Heart left ventricle (tissue), 16 donors: ENCODE measurements around the gene GNAI2. TPM values are rescaled to one million over a fixed set of nuclear protein-coding genes. Genes with fewer than 3 reads are reported as not detected.
"Not testable (repeated sequence)": the region's sequence is repeated elsewhere in the genome, so short reads cannot be mapped to it uniquely, and the experiment has no call there.

Experiments
- ATAC-seq, 4 donors: fragments of 200-7000 bp; cut with Tn5 transposase; one replicate each; pipeline ENCODE4 v1.9.1; 2020 to 2022; ENCODE audit warnings: moderate library complexity in 4 of 4, mild to moderate bottlenecking in 3 of 4, moderate number of reproducible peaks in 1 of 4
- DNase-seq, 5 donors: peaks; one replicate each; pipeline ENCODE4 v3.0.0-alpha.2; 2020
- H3K27ac ChIP-seq, 12 donors: fragments of 200-600 bp; sonication (generic) in 4 of 12; one replicate each; pipeline versions ENCODE4 v1.5.0 to v1.8.0; 2016 to 2022; ENCODE audit warnings: mild to moderate bottlenecking in 2 of 12
- H3K27me3 ChIP-seq, 9 donors: fragments of 200-600 bp; sonication (generic) in 2 of 9; one replicate each; pipeline versions ENCODE4 v1.5.1 to v1.8.0; 2016 to 2022; ENCODE audit warnings: mild to moderate bottlenecking in 3 of 9
- H3K36me3 ChIP-seq, 9 donors: fragments of 200-600 bp; sonication (generic) in 2 of 9; one replicate each; pipeline versions ENCODE4 v1.5.0 to v1.8.0; 2018 to 2022; ENCODE audit warnings: mild to moderate bottlenecking in 2 of 9
- H3K4me1 ChIP-seq, 12 donors: fragments of 200-600 bp; sonication (generic) in 4 of 12; one replicate each; pipeline versions ENCODE4 v1.5.0 to v1.8.0; 2016 to 2022; ENCODE audit warnings: mild to moderate bottlenecking in 3 of 12
- H3K4me3 ChIP-seq, 12 donors: fragments of 200-600 bp; sonication (generic) in 4 of 12; one replicate each; pipeline versions ENCODE4 v1.5.0 to v1.8.0; 2017 to 2022; ENCODE audit warnings: mild to moderate bottlenecking in 9 of 12, moderate library complexity in 4 of 12
- H3K9me3 ChIP-seq, 12 donors: fragments of 200-600 bp; sonication (generic) in 4 of 12; one replicate each; pipeline versions ENCODE4 v1.5.0 to v1.8.0; 2016 to 2022; ENCODE audit warnings: mild to moderate bottlenecking in 1 of 12
- CTCF ChIP-seq, 12 donors: fragments of 200-600 bp; sonication (generic) in 4 of 12; IDR thresholded peaks; one replicate each; pipeline versions ENCODE4 v1.5.0 to v1.8.0; 2018 to 2022; ENCODE audit warnings: antibody characterized with exemption in 12 of 12, mild to moderate bottlenecking in 5 of 12
- POLR2A ChIP-seq, 2 donors: fragments of 450-650 bp; IDR thresholded peaks; one replicate each; pipeline ENCODE4 v1.6.1; 2017; ENCODE audit warnings: antibody characterized with exemption in 2 of 2, mild to moderate bottlenecking in 2 of 2, moderate library complexity in 2 of 2
- WGBS, 4 donors: extraction: QIAGEN DNeasy Blood & Tissue Kit in 2 of 4; methylation state at CpG; one replicate each; pipeline versions ENCODE4 v1.1.5 to v1.1.7; 2013 to 2018; 5-methylcytosine and 5-hydroxymethylcytosine counted together
- intact Hi-C, 10 donors: fragments of 100-400 bp; cut with DNase I; formaldehyde crosslinking; loops; one replicate each; pipeline versions ENCODE4 v1.11.1 to v1.14.2; 2022
- polyA plus RNA-seq, 2 donors: library from polyadenylated mRNA; stranded (reverse); fragments of 200-250 nt; gene quantifications; one replicate each; pipeline ENCODE4 v1.2.3, GENCODE V29; 2013
- total RNA-seq, 9 donors: library from RNA; depleted of rRNA in 2 of 9; stranded (reverse); fragments of >200 nt in 2 of 9; fragmentation: NEBNext Ultra II Directional in 3 of 9; extraction: Animal tissue kit (Norgen Biotek cat#: 25700) in 3 of 9; gene quantifications; one replicate each; pipeline versions ENCODE4 v1.1.0 to v1.2.4, GENCODE V29; 2016 to 2023
- donor health status: ischemic (EF 13 %, LVEDD 7.1; RV severe dilation, severe dysfunction).
- donor health status: healthy with polysubstance abuse.
- donor health status: DM: no; HTN: yes; CAD: no.
- donor health status: DM: no; HTN: no; CAD: no.
- donor health status: ischemic (EF 25% LVEDD 6.9; RV normal size, moderate dysfunction).
- donor health status: ischemic (EF 25% LVEDD 5.7; RV mildly dilated, moderate dysfunction).
- donor health status: healthy.
- donor health status: DM: yes; HTN: yes; CAD: no.
- donor health status: ischemic (EF 35%, LVEDD 5.7; RV mildly dilated, moderate dysfunction).
- donor health status: nonischemic (EF 11% LVEDD 7.7; RV severe dilation, severe dysfunction).
- donor health status: DM: yes; HTN: yes; CAD: no.
- donor health status: PGD.
- donor health status: ischemic (EF 29% LVEDD 5.4; RV normal size, mild dysfunction).
- donor health status: nonischemic (EF 23%, LVEDD 6.1; RV moderate dilation, normal function).

The GNAI2 gene
- total and polyA plus RNA-seq, 11 donors = 93.2 to 365 (median 140) TPM

DNA sequence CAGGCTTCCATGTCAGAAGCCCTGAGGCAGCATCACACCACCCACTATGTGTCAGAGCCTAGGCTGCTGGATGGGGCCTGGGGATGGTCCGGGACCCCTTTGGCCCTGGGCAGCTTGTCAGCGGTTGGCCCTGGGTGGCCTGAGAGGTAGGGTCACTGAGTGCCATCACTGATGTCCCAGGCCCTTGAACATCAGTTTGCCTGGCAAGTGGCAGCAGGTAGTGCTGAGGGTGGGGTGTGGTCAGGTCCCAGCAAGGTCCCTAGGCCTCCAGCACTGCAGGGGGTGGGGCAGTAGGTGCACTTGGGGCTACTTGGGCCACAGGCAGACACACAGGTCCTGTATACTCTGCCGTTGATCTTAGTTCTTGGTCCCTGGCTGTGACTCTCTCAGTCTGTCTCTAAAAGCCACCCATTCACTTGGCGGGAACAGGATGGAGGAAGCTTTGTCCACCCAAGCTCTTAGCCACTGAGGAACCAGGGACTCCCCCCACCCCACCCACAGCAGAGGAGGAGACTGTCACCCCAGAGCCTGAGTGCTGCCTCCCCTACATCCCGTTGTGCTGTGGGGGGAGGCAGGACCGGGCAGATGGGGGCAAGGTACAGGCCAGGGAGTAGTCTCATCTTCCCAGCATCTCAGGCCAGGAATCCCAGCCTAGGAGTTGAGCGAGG is 5.8 kb downstream of the GNAI2 start:
- Histone ChIP-seq H3K27ac (peak overlapping the region; percentile 85 to 99 (median 94)), H3K4me1 (peaks cover 27 to 100% (median 88%) of the 10 kb centered on the region in 12 donors), H3K27me3 (no peaks in the 10 kb centered on the region), H3K4me3 (peak overlapping the region in 6 of 12 donors; percentile 17 to 39 (median 24)), H3K36me3 (peaks cover 0 to 45% (median 4%) of the 10 kb centered on the region in 9 donors), H3K9me3 (no peaks in the 10 kb centered on the region)
- 37 to 61% (median 51%) methylated on average over 3 to 7 of the region's 7 CpGs for WGBS, 4 donors
- intact Hi-C loops = loop anchor here in 1 of 10 donors (2.0 kb wide), 1 partner anchor 15 kb away; no protein-coding TSS in a partner anchor
- TF ChIP-seq POLR2A (IDR thresholded peaks at IDR 0.05) (no peak), CTCF (IDR thresholded peaks at IDR 0.05) (no peak)
- no peak for ATAC-seq
- DNase-seq = peak in 1 of 5 donors; percentile 32

GRCh38 chr3:50242381-50242770 is 6.4 kb downstream of the GNAI2 start:
- Histone ChIP-seq H3K27ac (peak overlapping the region; percentile 85 to 99 (median 94)), H3K27me3 (no peaks in the 10 kb centered on the region), H3K4me3 (peak overlapping the region in 6 of 12 donors; percentile 17 to 39 (median 24)), H3K9me3 (no peaks in the 10 kb centered on the region), H3K4me1 (peaks cover 32 to 100% (median 91%) of the 10 kb centered on the region in 12 donors), H3K36me3 (peaks cover 0 to 50% (median 5%) of the 10 kb centered on the region in 9 donors)
- 41 to 71% (median 58%) methylated on average over 1 to 3 of the region's 3 CpGs for WGBS, 4 donors
- intact Hi-C loops = loop anchor here in 1 of 10 donors (2.0 kb wide), 1 partner anchor 14 kb away; no protein-coding TSS in a partner anchor
- DNase-seq (no peak), ATAC-seq (no peak)
- TF ChIP-seq CTCF (IDR thresholded peaks at IDR 0.05) (no peak), POLR2A (IDR thresholded peaks at IDR 0.05) (no peak)

DNA sequence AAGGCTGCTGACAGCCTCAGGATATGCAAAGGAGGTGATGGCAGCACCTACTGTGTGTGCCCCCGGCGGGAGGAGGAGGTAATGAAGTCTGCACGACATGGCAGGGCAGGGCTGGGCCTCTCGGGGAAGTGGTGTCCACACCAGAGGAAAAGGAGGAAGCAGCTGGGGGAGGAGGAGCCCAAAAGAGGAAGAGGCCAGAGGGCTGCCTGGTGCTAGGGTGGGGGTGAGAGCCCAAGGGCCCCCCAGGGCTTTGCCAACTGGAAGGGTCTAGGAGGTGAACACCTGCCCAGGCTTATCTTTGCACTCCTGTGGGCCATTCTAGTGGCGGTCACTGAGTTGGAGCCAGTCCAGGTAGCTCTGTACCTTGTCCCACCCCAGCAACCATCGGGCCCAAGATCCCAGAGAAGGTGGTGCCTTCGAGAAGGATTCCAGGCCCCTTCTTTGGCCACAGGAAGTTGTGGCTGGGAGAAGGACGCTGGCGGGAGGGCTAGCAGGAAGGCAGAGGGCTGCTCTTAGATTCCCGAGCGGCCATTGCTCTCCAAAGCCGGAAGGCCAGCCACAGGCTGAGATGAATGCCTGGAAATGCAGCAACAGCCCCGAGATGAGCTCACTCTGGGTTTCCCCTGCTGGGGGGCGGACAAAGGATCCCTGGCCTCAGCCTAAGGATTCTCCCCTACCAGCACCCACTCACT is 7.0 kb downstream of the GNAI2 start:
- 29 to 33% (median 31%) methylated on average over 13 to 14 of the region's 14 CpGs for WGBS, 4 donors
- Histone ChIP-seq H3K4me1 (peaks cover 36 to 100% (median 96%) of the 10 kb centered on the region in 12 donors), H3K9me3 (no peaks in the 10 kb centered on the region), H3K36me3 (peaks cover 0 to 55% (median 6%) of the 10 kb centered on the region in 9 donors), H3K27ac (peak overlapping the region; percentile 85 to 99 (median 94)), H3K27me3 (no peaks in the 10 kb centered on the region), H3K4me3 (peak overlapping the region in 9 of 12 donors; percentile 1 to 39 (median 20))
- DNase-seq (peak; percentile 82 to 86 (median 85)), ATAC-seq (peak; percentile 18 to 59 (median 36))
- TF ChIP-seq POLR2A (IDR thresholded peaks at IDR 0.05) (peak in 1 of 2 donors; percentile 7), CTCF (IDR thresholded peaks at IDR 0.05) (no peak)
- intact Hi-C loops = loop anchor here in 1 of 10 donors (2.0 kb wide), 1 partner anchor 14 kb away; no protein-coding TSS in a partner anchor

- peaks cover 0 to 59% (median 6%) of the 10 kb centered on the region in 9 donors for H3K36me3 ChIP-seq
- no peak for ATAC-seq
- H3K27ac ChIP-seq = peak overlapping the region; percentile 85 to 99 (median 94)
- no peak for TF ChIP-seq CTCF (IDR thresholded peaks at IDR 0.05)
- TF ChIP-seq POLR2A (IDR thresholded peaks at IDR 0.05) = no peak
- H3K9me3 ChIP-seq = no peaks in the 10 kb centered on the region
- peak overlapping the region in 9 of 12 donors; percentile 1 to 39 (median 17) for H3K4me3 ChIP-seq
- intact Hi-C loops = loop anchor here in 1 of 10 donors (2.0 kb wide), 1 partner anchor 13 kb away; no protein-coding TSS in a partner anchor
- H3K27me3 ChIP-seq = no peaks in the 10 kb centered on the region
- WGBS, 4 donors = 49 to 61% (median 59%) methylated on average over 4 of the region's 4 CpGs
- H3K4me1 ChIP-seq = peaks cover 36 to 100% (median 96%) of the 10 kb centered on the region in 12 donors
- DNase-seq = peak in 1 of 5 donors; percentile 35
Measured at GRCh38 chr3:50243543-50243895, 7.5 kb downstream of the GNAI2 start.

DNA sequence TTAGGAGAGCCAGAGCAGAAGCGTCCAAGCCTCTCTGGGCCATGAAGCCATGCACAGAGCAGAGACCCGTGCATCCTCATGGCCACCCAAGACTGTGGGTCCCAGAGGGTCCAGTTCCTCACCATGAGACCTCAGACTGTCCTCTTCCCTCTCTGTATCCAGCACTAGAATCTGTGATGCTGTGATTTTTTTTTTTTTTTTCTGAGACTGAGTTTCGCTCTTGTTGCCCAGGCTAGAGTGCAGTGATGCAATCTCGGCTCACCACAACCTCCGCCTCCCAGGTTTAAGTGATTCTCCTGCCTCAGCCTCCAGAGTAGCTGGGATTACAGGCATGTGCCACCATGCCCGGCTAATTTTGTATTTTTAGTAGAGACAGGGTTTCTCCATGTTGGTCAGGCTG is 8.8 kb downstream of the GNAI2 start:
- H3K9me3 ChIP-seq, intact Hi-C loops, ATAC-seq, DNase-seq, H3K27me3 ChIP-seq: not testable (repeated sequence)
- Histone ChIP-seq H3K4me3 (peak overlapping the region in 3 of 12 donors; percentile 5 to 38 (median 32)), H3K4me1 (peaks cover 34 to 100% (median 96%) of the 10 kb centered on the region in 12 donors), H3K27ac (peak overlapping the region; percentile 85 to 99 (median 94)), H3K36me3 (peaks cover 0 to 55% (median 4%) of the 10 kb centered on the region in 9 donors)
- 61 to 74% (median 69%) methylated on average over 6 of the region's 6 CpGs for WGBS, 4 donors
